Stimulated activated CD4-positive, alpha-beta T cell treated with anti-CD3 and anti-CD28 coated beads, TNF-alpha, amount 100 ng/mL, for 24 hours (primary cell): Measurements from ENCODE around the gene GNL3.
"Not testable (repeated sequence)": the region's sequence is repeated elsewhere in the genome, so short reads cannot be mapped to it uniquely, and the experiment has no call there.

Experiments used
- DNase-seq, 3 experiments: peaks; one replicate each; pipeline ENCODE4 v3.0.0-alpha.2; 2020; ENCODE audit warnings: low read depth in 3 of 3

The GNL3 gene

GRCh38 chr3:52719618-52720017, 33.8 kb downstream of the GNL3 start:
- DNase-seq: no peak

- DNase-seq: no peak
Measured at GRCh38 chr3:52721002-52721729, 35.3 kb downstream of the GNL3 start.

DNA sequence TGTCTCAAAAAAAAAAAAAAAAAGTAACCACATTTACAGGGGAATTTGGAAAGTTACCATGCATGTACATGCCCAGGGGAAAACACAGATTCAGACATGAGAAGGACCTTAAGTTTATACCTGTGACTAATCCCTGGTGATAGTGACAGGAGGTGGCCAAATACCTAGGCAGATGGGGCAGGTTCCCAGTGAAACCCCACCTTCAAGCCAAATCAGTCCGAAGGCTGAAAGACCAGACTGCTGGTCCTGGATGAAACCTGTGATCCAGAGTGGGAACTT, 35.8 kb downstream of the GNL3 start:
- no peak for DNase-seq

GRCh38 chr3:52722491-52722890, 36.7 kb downstream of the GNL3 start:
- DNase-seq: no peak

- DNase-seq: no peak
Measured at GRCh38 chr3:52723935-52724334, 38.1 kb downstream of the GNL3 start.

- DNase-seq: no peak
Measured at GRCh38 chr3:52724511-52724910, 38.7 kb downstream of the GNL3 start.

DNA sequence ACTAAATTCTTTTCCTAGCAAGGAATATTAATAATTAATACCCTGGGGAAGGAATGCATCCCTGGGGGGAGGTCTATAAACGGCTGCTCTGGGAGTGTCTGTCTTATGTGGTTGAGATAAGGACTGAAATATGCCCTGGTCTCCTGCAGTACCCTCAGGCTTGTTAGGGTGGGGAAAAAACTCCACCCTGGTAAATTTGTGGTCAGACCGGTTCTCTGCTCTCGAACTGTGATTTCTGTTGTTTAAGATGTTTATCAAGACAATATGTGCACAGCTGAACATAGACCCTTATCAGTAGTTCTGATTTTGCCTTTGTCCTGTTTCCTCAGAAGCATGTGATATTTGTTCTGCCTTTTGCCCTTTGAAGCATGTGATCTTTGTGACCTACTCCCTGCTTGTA, 42.9 kb downstream of the GNL3 start:
- DNase-seq: not testable (repeated sequence)

- no peak for DNase-seq
Measured at GRCh38 chr3:52730681-52731080, 44.8 kb downstream of the GNL3 start.

- DNase-seq: no peak
Measured at GRCh38 chr3:52731590-52731989, 45.8 kb downstream of the GNL3 start.

GRCh38 chr3:52733256-52733891, 47.5 kb downstream of the GNL3 start:
- no peak for DNase-seq

- no peak for DNase-seq
Measured at GRCh38 chr3:52739730-52740129, 53.9 kb downstream of the GNL3 start.

DNA sequence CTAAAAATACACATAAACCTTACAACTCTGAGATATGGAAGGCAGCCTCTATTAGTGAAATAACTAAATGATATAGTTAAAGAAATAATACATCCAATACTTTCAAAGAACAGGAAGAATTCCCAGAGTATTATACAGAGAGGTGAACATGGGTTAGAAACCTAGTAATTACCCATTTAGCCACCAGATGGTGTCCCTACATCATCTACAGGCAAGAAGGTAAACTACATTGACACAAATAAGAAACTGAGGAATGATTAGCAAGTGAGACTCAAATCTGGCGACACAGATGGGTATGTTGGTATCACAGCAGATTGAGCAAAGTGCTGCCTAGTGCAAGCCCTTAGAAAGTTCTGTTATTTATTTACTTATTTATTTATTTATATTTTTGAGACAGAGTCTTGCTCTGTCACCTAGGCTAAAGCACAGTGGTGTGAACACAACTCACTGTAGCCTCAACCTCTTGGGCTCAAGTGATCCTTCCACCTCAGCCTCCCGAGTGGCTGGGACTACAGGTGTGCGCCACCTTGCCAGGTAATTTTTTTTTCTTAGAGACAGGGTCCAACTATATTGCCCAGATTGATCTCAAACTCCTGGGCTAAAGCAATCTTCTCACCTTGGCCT, 56.7 kb downstream of the GNL3 start:
- DNase-seq: no peak

GRCh38 chr3:52743152-52743551, 57.3 kb downstream of the GNL3 start:
- DNase-seq: no peak

GRCh38 chr3:52743721-52744120, 57.9 kb downstream of the GNL3 start:
- no peak for DNase-seq
